Stimulated activated CD4-positive, alpha-beta T cell treated with anti-CD3 and anti-CD28 coated beads, Interleukin-12 subunit alpha, Interleukin-12 subunit beta, amount 100 ng/mL, for 4 hours (primary cell): ENCODE measurements around the gene GALNTL6.

Source experiments
- DNase-seq: peaks from one replicate; pipeline ENCODE4 v3.0.0-alpha.2; 2020

The GALNTL6 gene

GRCh38 chr4:171812665-171813525 is at the start of gene GALNTL6:
Gene GALNTL6, plus strand, starts transcription at chr4:171813404.
- DNase-seq: no peak

- DNase-seq: no peak
Observed at GRCh38 chr4:171765514-171765913, 47.7 kb upstream of the GALNTL6 start.

GRCh38 chr4:171774642-171775190 is 38.5 kb upstream of the GALNTL6 start:
- no peak for DNase-seq

GRCh38 chr4:171779301-171779700 is 33.9 kb upstream of the GALNTL6 start:
- DNase-seq: no peak

- no peak for DNase-seq
Observed at GRCh38 chr4:171785388-171785787, 27.8 kb upstream of the GALNTL6 start.

GRCh38 chr4:171793723-171794122 is 19.5 kb upstream of the GALNTL6 start:
- no peak for DNase-seq

- no peak for DNase-seq
Observed at GRCh38 chr4:171794528-171794927, 18.7 kb upstream of the GALNTL6 start.

GRCh38 chr4:171809854-171810253 is 3.4 kb upstream of the GALNTL6 start:
- no peak for DNase-seq

GRCh38 chr4:171812333-171812664 is 905 bp upstream of the GALNTL6 start:
- DNase-seq: no peak

- DNase-seq: no peak
Observed at GRCh38 chr4:171813526-171814250, 484 bp downstream of the GALNTL6 start.

- no peak for DNase-seq
Observed at GRCh38 chr4:171814545-171814944, 1.3 kb downstream of the GALNTL6 start.

GRCh38 chr4:171817026-171817425 is 3.8 kb downstream of the GALNTL6 start:
- no peak for DNase-seq

- DNase-seq: no peak
Observed at GRCh38 chr4:171834640-171835039, 21.4 kb downstream of the GALNTL6 start.

- DNase-seq: no peak
Observed at GRCh38 chr4:171843456-171843855, 30.3 kb downstream of the GALNTL6 start.

GRCh38 chr4:171846232-171846631 is 33.0 kb downstream of the GALNTL6 start:
- no peak for DNase-seq

GRCh38 chr4:171846893-171847292 is 33.7 kb downstream of the GALNTL6 start:
- no peak for DNase-seq

GRCh38 chr4:171847751-171848150 is 34.5 kb downstream of the GALNTL6 start:
- no peak for DNase-seq

- no peak for DNase-seq
Observed at GRCh38 chr4:171849686-171850222, 36.5 kb downstream of the GALNTL6 start.

GRCh38 chr4:171851295-171851694 is 38.1 kb downstream of the GALNTL6 start:
- DNase-seq: no peak

GRCh38 chr4:171857302-171858012 is 44.3 kb downstream of the GALNTL6 start:
- no peak for DNase-seq

GRCh38 chr4:171875291-171875690 is 62.1 kb downstream of the GALNTL6 start:
- DNase-seq: no peak

GRCh38 chr4:171876636-171877035 is 63.4 kb downstream of the GALNTL6 start:
- DNase-seq: no peak

- DNase-seq: no peak
Observed at GRCh38 chr4:171880136-171880535, 66.9 kb downstream of the GALNTL6 start.
